GM20000 (cell line): ENCODE results near the gene HIPK4.

Source experiments
- DNase-seq: peaks from one replicate; pipeline ENCODE4 v3.0.0; 2012; ENCODE audit warnings: low spot score
- TF ChIP-seq, protein P1 (sequence below): IDR thresholded peaks from 2 replicates; pipeline ENCODE4 v1.5.1; 2012; ENCODE audit warnings: mild to moderate bottlenecking, control low read depth; ENCODE audit errors: extremely low read depth, missing control alignments

Gene HIPK4

DNA sequence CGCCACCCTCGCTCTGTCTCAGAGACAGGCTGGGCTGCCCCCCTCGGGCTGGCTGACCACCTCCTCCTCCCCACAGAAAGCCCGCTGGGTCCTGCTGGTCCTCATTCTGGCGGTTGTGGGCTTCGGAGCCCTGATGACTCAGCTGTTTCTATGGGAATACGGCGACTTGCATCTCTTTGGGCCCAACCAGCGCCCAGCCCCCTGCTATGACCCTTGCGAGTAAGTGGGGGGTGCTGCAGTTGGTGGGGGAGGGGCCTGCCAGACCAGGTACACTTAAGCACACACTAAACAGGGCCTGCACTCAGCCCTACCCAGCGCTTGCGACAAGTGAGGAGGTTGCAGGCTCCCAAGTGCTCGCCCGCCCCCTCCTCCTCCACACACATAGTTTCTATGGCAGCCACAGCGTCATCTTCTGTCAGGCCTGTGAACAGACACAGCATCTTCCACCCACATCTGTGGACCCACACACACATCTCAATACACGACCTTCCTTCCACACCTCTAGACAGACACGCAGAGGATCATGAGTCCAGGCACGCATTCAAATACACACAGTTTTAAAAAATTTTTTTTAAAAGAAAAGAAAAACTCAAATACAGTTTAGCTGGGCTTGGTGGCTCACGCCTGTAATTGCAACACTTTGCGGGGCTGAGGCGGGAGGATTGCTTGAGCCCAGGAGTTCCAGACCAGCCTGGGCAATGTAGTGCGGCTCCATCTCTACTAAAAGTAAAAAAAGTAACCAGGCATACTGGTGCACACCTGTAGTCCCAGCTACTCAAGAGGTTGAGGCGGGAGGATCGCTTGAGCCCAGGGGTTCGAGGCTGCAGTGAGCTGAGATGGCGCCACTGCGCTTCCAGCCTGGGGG lies 23.1 kb downstream of the HIPK4 start:
- TF ChIP-seq, protein P1, sequence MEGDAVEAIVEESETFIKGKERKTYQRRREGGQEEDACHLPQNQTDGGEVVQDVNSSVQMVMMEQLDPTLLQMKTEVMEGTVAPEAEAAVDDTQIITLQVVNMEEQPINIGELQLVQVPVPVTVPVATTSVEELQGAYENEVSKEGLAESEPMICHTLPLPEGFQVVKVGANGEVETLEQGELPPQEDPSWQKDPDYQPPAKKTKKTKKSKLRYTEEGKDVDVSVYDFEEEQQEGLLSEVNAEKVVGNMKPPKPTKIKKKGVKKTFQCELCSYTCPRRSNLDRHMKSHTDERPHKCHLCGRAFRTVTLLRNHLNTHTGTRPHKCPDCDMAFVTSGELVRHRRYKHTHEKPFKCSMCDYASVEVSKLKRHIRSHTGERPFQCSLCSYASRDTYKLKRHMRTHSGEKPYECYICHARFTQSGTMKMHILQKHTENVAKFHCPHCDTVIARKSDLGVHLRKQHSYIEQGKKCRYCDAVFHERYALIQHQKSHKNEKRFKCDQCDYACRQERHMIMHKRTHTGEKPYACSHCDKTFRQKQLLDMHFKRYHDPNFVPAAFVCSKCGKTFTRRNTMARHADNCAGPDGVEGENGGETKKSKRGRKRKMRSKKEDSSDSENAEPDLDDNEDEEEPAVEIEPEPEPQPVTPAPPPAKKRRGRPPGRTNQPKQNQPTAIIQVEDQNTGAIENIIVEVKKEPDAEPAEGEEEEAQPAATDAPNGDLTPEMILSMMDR: no peak
- no peak for DNase-seq

DNA sequence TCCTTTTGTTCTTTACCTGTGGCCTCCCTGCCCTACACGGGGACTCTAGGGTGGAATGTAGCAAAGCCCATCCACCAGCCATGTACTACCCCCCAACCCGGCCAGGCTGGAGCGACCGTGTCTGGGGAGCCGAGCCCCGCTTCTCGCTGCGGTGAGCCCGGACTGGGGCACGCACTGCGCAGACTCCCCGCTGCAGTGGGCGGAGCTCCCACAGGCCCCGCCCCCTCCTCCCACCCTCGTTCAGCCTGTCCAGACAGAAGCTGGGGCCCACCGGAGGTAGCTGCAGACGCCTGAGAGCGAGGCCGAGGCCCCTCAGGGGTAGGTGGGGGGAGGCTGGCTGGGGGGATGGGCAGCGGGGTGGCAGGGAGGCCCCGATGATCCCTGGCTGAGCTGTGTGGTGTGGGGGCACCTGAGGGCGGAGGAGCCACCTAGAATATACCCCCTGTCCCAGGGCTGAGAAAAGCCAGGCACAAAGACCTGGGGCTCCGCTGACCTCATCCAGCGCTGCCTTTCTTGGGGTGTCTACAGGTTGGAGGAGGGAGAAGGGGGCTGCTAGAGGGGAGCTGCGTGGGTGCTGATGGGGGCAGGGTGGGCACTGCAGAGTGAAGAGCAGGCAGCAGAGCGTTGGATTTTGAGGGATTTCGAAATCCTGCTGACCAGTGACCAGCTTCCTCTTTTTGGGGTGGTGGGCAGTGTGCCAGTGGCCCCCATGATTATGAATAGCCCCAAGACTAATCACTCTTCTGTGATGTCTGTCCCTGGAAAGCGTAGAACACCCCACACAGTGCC lies 24.2 kb downstream of the HIPK4 start:
- TF ChIP-seq, protein P1: no peak
- peak; percentile 92 for DNase-seq

DNA sequence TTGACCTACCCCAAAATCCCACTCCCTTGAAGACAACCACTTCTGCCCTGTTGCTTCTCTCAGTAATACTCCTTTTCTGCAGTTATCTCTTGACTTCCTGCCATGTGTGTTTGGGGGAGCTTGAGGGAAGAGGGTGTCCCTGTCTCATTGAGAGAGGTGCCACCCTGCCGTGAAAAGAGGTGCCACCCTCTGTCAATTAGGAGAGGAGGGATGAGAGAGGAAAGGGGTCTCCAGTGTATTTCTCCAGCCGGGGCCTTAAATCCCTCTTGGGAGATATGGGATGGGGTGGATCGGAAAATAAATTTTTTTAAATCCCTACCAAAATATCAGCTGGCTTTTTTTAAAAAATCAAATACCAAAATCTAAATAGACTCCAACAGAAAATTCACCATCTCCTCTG lies 25.0 kb downstream of the HIPK4 start:
- TF ChIP-seq, protein P1: no peak
- DNase-seq: no peak

DNA sequence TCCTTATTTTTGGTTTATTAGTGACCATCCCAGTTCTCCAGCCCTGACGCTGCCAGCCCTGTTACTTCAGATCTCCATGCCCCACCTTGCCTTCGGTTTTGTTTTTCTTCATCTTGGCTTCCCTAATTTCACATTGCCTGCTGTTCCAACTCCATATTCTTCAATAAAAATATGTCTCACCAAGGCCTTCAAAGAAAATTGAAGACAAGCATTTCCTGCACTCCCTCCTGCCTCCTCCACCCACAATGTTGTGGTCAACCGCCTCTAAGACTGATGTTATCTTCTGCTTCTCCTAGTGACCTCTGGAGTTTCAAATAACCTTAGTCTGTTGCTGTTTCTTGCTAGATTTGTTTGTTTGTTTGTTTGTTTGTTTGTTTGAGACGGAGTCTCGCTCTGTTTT lies 26.9 kb downstream of the HIPK4 start:
- DNase-seq: peak; percentile 24

DNA sequence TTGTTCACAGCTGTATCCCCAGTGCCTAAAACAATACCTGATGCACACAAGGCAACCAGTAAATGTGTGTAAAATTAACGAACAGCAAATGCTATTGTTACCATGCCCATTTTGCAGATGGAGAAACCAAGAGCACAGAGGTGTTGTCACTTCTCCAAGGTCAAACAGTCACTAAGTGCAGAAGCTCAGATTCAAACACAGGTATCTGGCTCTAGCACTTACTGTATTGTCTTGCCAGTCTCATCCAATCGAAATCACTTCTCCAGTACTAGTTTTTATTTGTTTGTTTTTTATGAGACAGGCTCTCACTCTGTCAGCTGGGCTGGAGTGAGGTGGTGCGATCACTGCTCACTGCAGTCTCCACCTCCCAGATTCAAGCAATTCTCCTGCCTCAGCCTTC lies 27.8 kb downstream of the HIPK4 start:
- no peak for DNase-seq
- TF ChIP-seq, protein P1: no peak

More for the DNA sequence above, 26.9 kb downstream of the HIPK4 start:
- TF ChIP-seq, protein P1: no peak

DNA sequence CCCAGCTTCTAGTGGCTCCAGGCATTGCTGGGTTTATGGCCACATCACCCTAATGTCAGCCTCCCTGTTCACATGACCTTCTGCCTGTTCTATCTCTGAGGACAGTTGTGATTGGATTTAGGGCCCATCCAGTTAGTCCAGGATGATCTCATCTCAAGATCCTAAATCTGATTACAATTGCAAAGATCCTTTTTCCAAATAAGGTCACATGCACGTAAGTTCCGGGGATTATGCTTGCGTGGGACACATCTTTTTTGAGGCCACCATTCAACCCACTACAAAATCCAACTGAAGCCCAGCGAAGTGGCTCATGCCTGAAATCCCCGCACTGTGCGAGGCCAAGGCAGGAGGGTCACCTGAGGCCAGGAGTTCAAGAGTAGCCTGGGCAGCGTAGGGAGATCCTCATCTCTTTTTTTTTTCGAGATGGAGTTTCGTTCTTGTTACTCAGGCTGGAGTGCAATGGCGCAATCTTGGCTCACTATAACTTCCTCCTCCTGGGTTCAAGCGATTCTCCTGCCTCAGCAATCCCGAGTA lies 29.2 kb downstream of the HIPK4 start:
- no peak for DNase-seq
- TF ChIP-seq, protein P1: no peak

DNA sequence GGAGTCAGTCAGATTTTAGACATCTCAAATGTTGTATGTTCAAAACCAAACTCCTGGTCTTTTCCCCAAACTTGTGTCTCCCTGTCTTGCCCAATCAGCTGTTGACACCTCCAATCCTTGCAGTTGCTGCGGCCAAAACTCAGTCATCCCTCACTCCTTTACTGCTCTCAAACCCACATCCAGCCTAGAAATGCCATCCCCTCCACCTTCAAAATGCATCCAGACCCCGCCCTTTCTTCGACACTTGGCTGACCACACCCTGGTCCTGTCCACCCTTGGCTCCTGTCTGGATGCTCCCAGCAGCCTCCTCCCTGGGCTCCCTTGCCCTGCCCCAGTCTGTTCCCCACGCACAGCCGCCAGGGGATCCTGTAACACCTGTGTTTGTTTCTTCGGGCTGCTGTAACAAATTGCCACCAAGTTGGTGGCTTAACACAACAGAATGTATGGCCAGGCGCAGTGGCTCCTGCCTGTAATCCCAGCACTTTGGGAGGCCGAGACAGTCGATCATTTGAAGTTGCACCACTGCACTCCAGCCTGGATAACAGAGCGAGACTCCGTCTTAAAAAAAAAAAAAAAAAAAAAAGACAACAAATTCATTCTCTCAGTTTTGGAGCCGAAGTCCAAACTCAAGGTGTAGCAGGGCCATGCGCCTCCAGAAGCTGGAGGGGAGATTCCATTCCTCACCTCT lies 29.8 kb downstream of the HIPK4 start:
- TF ChIP-seq, protein P1: no peak
- no peak for DNase-seq
